Fibroblast of skin of abdomen (primary cell): Measurements from ENCODE around the gene COL28A1.
"Not testable (repeated sequence)": the region's sequence is repeated elsewhere in the genome, so short reads cannot be mapped to it uniquely, and the experiment has no call there.

Experiments
- DNase-seq: peaks from one replicate; pipeline ENCODE4 v3.0.0-alpha.2; 2013

COL28A1 gene

GRCh38 chr7:7561591-7561990 lies 25.9 kb upstream of the COL28A1 start:
- not testable (repeated sequence) for DNase-seq

- DNase-seq: no peak
These were observed 21.6 kb upstream of the COL28A1 start for GRCh38 chr7:7557252-7557651.

GRCh38 chr7:7556852-7557251 lies 21.2 kb upstream of the COL28A1 start:
- DNase-seq: no peak

GRCh38 chr7:7554649-7555575 lies 19.2 kb upstream of the COL28A1 start:
- DNase-seq: peak; percentile 12

GRCh38 chr7:7554021-7554432 lies 18.4 kb upstream of the COL28A1 start:
- DNase-seq: peak; percentile 81

- DNase-seq: no peak
These were observed 17.7 kb upstream of the COL28A1 start for GRCh38 chr7:7553386-7553785.

- no peak for DNase-seq
These were observed 16.5 kb upstream of the COL28A1 start for GRCh38 chr7:7552199-7552598.

- DNase-seq: no peak
These were observed 15.0 kb upstream of the COL28A1 start for GRCh38 chr7:7550663-7551062.

GRCh38 chr7:7548407-7548806 lies 12.7 kb upstream of the COL28A1 start:
- no peak for DNase-seq

GRCh38 chr7:7542251-7542835 lies 6.7 kb upstream of the COL28A1 start:
- no peak for DNase-seq

GRCh38 chr7:7539711-7540110 lies 4.0 kb upstream of the COL28A1 start:
- no peak for DNase-seq

GRCh38 chr7:7539152-7539551 lies 3.5 kb upstream of the COL28A1 start:
- DNase-seq: no peak

GRCh38 chr7:7537711-7538110 lies 2.0 kb upstream of the COL28A1 start:
- no peak for DNase-seq

GRCh38 chr7:7536396-7537019 lies 835 bp upstream of the COL28A1 start:
- no peak for DNase-seq

GRCh38 chr7:7533831-7534430 lies 1.7 kb downstream of the COL28A1 start:
- DNase-seq: no peak

- DNase-seq: no peak
These were observed 6.3 kb downstream of the COL28A1 start for GRCh38 chr7:7529328-7529727.

GRCh38 chr7:7527047-7527446 lies 8.6 kb downstream of the COL28A1 start:
- DNase-seq: no peak

- no peak for DNase-seq
These were observed 9.7 kb downstream of the COL28A1 start for GRCh38 chr7:7526006-7526405.

GRCh38 chr7:7524121-7524520 lies 11.6 kb downstream of the COL28A1 start:
- DNase-seq: no peak

GRCh38 chr7:7522421-7522820 lies 13.3 kb downstream of the COL28A1 start:
- DNase-seq: no peak

- DNase-seq: no peak
These were observed 14.4 kb downstream of the COL28A1 start for GRCh38 chr7:7521259-7521658.

GRCh38 chr7:7519528-7519927 lies 16.1 kb downstream of the COL28A1 start:
- DNase-seq: no peak

GRCh38 chr7:7519056-7519455 lies 16.6 kb downstream of the COL28A1 start:
- DNase-seq: no peak
